K562 (cell line): ENCODE measurements around the gene ACVR2B. TPM values are rescaled to one million over a fixed set of nuclear protein-coding genes. Genes with fewer than 3 reads are reported as not detected.

Experiments
- BCOR ChIP-seq: fragments of 450-650 bp; IDR thresholded peaks from 2 replicates; pipeline ENCODE4 v1.6.1; 2016
- FOSL1 ChIP-seq: fragments of 200-800 bp; sonication (Bioruptor generic); conservative IDR thresholded peaks from 2 replicates; pipeline ENCODE4 v1.6.1; 2016; ENCODE audit warnings: missing genetic modification characterization, missing compliant biosample characterization
- GTF2F1 ChIP-seq: IDR thresholded peaks from 2 replicates; pipeline ENCODE4 v1.6.1; 2011; ENCODE audit warnings: low read depth, low read length, improper control_type of control experiment
- HDGF ChIP-seq: fragments of 450-650 bp; IDR thresholded peaks from 2 replicates; pipeline ENCODE4 v1.6.1; 2016
- HEY1 ChIP-seq: fragments of 250-450 bp; sonication (Bioruptor Pico); IDR thresholded peaks from 2 replicates; pipeline ENCODE4 v1.5.0; 2020; ENCODE audit warnings: mild to moderate bottlenecking, moderate library complexity, borderline replicate concordance
- ILF3 ChIP-seq: fragments of 450-650 bp; IDR thresholded peaks from 2 replicates; pipeline ENCODE4 v1.6.1; 2018; ENCODE audit warnings: antibody characterized with exemption, mild to moderate bottlenecking, moderate library complexity, borderline replicate concordance
- JUNB ChIP-seq: fragments of 450-650 bp; formaldehyde crosslinking; conservative IDR thresholded peaks from 2 replicates; pipeline ENCODE4 v1.4.0; 2020; ENCODE audit warnings: mild to moderate bottlenecking
- MAFF ChIP-seq: IDR thresholded peaks from 2 replicates; pipeline ENCODE4 v1.6.1; 2012; ENCODE audit warnings: low read length, improper control_type of control experiment
- MIER1 ChIP-seq: fragments of 450-650 bp; IDR thresholded peaks from 2 replicates; pipeline ENCODE4 v1.6.1; 2016; ENCODE audit warnings: antibody characterized with exemption, mild to moderate bottlenecking, low read depth
- NR2C1 ChIP-seq, 2 experiments: fragments of 450-650 bp; IDR thresholded peaks; 2 replicates each; pipeline ENCODE4 v1.6.1; 2017; ENCODE audit warnings: mild to moderate bottlenecking in 2 of 2, antibody characterized with exemption in 1 of 2, inconsistent platforms in 1 of 2, missing compliant biosample characterization in 1 of 2, missing genetic modification characterization in 1 of 2
- POLR2B ChIP-seq: fragments of 450-650 bp; IDR thresholded peaks from 2 replicates; pipeline ENCODE4 v1.6.1; 2018; ENCODE audit warnings: low read depth; ENCODE audit not compliant: partially characterized antibody
- PRDM10 ChIP-seq: fragments of 450-650 bp; IDR thresholded peaks from 2 replicates; pipeline ENCODE4 v1.6.1; 2018; ENCODE audit not compliant: partially characterized antibody
- RBBP5 ChIP-seq: fragments of 200-600 bp; sonication (generic); IDR thresholded peaks from 2 replicates; pipeline ENCODE4 v1.6.1; 2012; ENCODE audit warnings: borderline replicate concordance, mild to moderate bottlenecking, low read length, control low read depth, inconsistent platforms; ENCODE audit not compliant: insufficient read depth, poor library complexity, severe bottlenecking
- RNF219 ChIP-seq: fragments of 250-450 bp; sonication (Bioruptor Pico); IDR thresholded peaks from 2 replicates; pipeline ENCODE4 v1.5.0; 2022; ENCODE audit warnings: mild to moderate bottlenecking
- SAP30 ChIP-seq: fragments of 200-600 bp; sonication (generic); IDR thresholded peaks from 2 replicates; pipeline ENCODE4 v1.6.1; 2012; ENCODE audit warnings: borderline replicate concordance, low read depth, mild to moderate bottlenecking, moderate library complexity, low read length, control low read depth, inconsistent platforms; ENCODE audit not compliant: insufficient read depth, poor library complexity, severe bottlenecking
- ZNF232 ChIP-seq: sonication (generic); formaldehyde crosslinking; IDR thresholded peaks from 2 replicates; pipeline ENCODE4 v1.8.0; 2022; ENCODE audit warnings: mild to moderate bottlenecking, missing genetic modification reagents
- ZNF384 ChIP-seq: IDR thresholded peaks from 2 replicates; pipeline ENCODE4 v1.6.1; 2012; ENCODE audit warnings: low read depth, low read length, improper control_type of control experiment
- ZNF75A ChIP-seq: fragments of 450-650 bp; formaldehyde crosslinking; IDR thresholded peaks from 2 replicates; pipeline ENCODE4 v1.4.0; 2020; ENCODE audit warnings: mild to moderate bottlenecking
- polyA plus RNA-seq, 8 experiments: library from polyadenylated mRNA; depleted of rRNA in 4 of 8; stranded (reverse) in 5 of 8; unstranded in 3 of 8; fragments of >200 nt; fragmentation: Nextera tagmentation in 2 of 8; fragmentation: Illumina TruSeq in 1 of 8; extraction: Ambion mirVana in 2 of 8; extraction: Trizol in 1 of 8; gene quantifications; 2 replicates each; pipeline versions ENCODE4 v1.2.1 to v1.2.3, GENCODE V29; 2011 to 2014; ENCODE audit warnings: inconsistent platforms in 1 of 8, missing spikeins in 1 of 8
- total RNA-seq, 7 experiments: library from RNA; depleted of rRNA in 6 of 7; stranded (reverse); fragments of >200 nt in 6 of 7; fragmentation: Illumina TruSeq in 2 of 7; extraction: Trizol in 2 of 7; gene quantifications; 2 replicates each; pipeline versions ENCODE4 v1.2.1 to v1.2.3, GENCODE V29; 2011 to 2021; ENCODE audit warnings: low replicate concordance in 1 of 7
- TF ChIP-seq, protein P1 (sequence below): IDR thresholded peaks from 2 replicates; pipeline ENCODE4 v1.6.1; 2016; ENCODE audit warnings: missing genetic modification characterization, missing compliant biosample characterization
- TF ChIP-seq, protein P2 (sequence below): fragments of 450-650 bp; IDR thresholded peaks from 2 replicates; pipeline ENCODE4 v1.6.1; 2016; ENCODE audit warnings: missing biosample characterization, missing genetic modification characterization

The ACVR2B gene
- total and polyA plus RNA-seq, 9 of the 15 experiments (the other 6 are each of a cell fraction or from before 2014, with no cell fraction given): 1.8 to 23.7 (median 7.1) TPM

DNA sequence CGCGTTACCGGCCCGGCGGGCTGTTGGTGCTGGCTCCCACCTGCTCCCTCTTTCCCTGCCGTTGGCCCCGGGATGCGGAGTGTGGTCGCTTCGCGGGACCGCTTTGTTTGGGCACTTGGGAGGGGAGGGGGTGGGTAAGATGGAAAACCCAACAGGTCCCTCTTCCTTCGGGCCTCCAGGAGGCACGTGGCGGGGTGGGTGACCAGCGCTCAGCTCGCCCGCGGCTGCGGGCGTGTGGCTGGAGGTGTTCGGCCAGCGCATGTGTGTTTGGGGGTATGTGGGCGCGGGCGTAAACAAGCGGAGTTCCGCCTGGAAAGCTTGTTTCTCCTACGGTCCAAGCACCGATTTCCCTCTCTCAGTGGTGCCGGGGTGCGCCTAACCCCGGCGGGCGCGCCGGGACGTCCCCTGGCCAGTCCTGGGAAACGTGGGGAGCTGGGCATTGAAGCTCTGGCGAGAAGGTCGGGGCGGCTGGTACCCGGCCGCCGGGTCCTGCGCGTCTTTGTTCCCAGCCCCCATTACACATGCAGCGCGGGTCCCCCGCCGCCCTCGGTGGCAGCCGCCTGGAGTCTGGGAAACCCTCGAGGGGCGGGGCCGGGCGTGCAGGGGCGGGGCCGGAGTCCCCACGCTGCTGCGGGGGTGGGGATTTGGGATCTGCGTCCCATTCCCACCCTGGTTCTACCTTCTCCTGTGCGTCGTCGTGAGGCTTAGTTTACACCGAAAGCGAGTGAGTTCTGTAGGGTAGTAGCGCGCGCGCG is 1.4 kb downstream of the ACVR2B start (continued):
- peak; percentile 45 for TF ChIP-seq SAP30
- no peak for TF ChIP-seq RBBP5
- TF ChIP-seq MIER1: no peak
- no peak for TF ChIP-seq ZNF232 (CRISPR knock-in tag)
- no peak for TF ChIP-seq POLR2B
- no peak for TF ChIP-seq RNF219 (CRISPR knock-in tag)
- TF ChIP-seq ZNF75A (CRISPR knock-in tag): no peak
- TF ChIP-seq PRDM10: no peak
- no peak for TF ChIP-seq BCOR
- TF ChIP-seq, protein P1, sequence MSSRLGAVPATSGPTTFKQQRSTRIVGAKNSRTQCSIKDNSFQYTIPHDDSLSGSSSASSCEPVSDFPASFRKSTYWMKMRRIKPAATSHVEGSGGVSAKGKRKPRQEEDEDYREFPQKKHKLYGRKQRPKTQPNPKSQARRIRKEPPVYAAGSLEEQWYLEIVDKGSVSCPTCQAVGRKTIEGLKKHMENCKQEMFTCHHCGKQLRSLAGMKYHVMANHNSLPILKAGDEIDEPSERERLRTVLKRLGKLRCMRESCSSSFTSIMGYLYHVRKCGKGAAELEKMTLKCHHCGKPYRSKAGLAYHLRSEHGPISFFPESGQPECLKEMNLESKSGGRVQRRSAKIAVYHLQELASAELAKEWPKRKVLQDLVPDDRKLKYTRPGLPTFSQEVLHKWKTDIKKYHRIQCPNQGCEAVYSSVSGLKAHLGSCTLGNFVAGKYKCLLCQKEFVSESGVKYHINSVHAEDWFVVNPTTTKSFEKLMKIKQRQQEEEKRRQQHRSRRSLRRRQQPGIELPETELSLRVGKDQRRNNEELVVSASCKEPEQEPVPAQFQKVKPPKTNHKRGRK (tag): no peak
- TF ChIP-seq FOSL1: no peak
- no peak for TF ChIP-seq NR2C1 (IDR thresholded peaks at IDR 0.05)
- TF ChIP-seq NR2C1 (tag; IDR thresholded peaks at IDR 0.05): no peak
- no peak for TF ChIP-seq GTF2F1
- no peak for TF ChIP-seq ZNF384
- no peak for TF ChIP-seq ILF3
- TF ChIP-seq, protein P2, sequence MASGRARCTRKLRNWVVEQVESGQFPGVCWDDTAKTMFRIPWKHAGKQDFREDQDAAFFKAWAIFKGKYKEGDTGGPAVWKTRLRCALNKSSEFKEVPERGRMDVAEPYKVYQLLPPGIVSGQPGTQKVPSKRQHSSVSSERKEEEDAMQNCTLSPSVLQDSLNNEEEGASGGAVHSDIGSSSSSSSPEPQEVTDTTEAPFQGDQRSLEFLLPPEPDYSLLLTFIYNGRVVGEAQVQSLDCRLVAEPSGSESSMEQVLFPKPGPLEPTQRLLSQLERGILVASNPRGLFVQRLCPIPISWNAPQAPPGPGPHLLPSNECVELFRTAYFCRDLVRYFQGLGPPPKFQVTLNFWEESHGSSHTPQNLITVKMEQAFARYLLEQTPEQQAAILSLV (tag): no peak
- TF ChIP-seq JUNB: no peak
- TF ChIP-seq HEY1: no peak
- no peak for TF ChIP-seq MAFF
- TF ChIP-seq HDGF: no peak
